HG03521 (cell line): ENCODE results near the gene TGFBR2.
A peak's percentile ranks its signal among the peaks of the same experiment; 100 is the strongest.
"Not testable (repeated sequence)": the region's sequence is repeated elsewhere in the genome, so short reads cannot be mapped to it uniquely, and the experiment has no call there.

Experiments used
- ATAC-seq: cut with Tn5 transposase; IDR thresholded peaks from one replicate; pipeline ENCODE4 v1.9.1; 2021; ENCODE audit warnings: mild to moderate bottlenecking, moderate library complexity; ENCODE audit not compliant: unreplicated experiment

The TGFBR2 gene

GRCh38 chr3:30654269-30654668 is 47.9 kb downstream of the TGFBR2 start:
- ATAC-seq: no peak

- peak; percentile 30 for ATAC-seq
Measured at GRCh38 chr3:30655187-30655812, 48.9 kb downstream of the TGFBR2 start.

GRCh38 chr3:30656624-30657141 is 50.3 kb downstream of the TGFBR2 start:
- ATAC-seq: no peak

GRCh38 chr3:30657914-30658313 is 51.5 kb downstream of the TGFBR2 start:
- peak; percentile 34 for ATAC-seq

GRCh38 chr3:30658328-30659052 is 52.1 kb downstream of the TGFBR2 start:
- peak; percentile 83 for ATAC-seq

GRCh38 chr3:30659270-30660130 is 53.1 kb downstream of the TGFBR2 start:
- ATAC-seq: no peak

GRCh38 chr3:30660136-30660535 is 53.7 kb downstream of the TGFBR2 start:
- no peak for ATAC-seq

- ATAC-seq: no peak
Measured at GRCh38 chr3:30660656-30661055, 54.3 kb downstream of the TGFBR2 start.

- ATAC-seq: no peak
Measured at GRCh38 chr3:30661098-30661873, 54.9 kb downstream of the TGFBR2 start.

GRCh38 chr3:30662836-30663235 is 56.4 kb downstream of the TGFBR2 start:
- ATAC-seq: no peak

- no peak for ATAC-seq
Measured at GRCh38 chr3:30663533-30664241, 57.3 kb downstream of the TGFBR2 start.

GRCh38 chr3:30664459-30664858 is 58.1 kb downstream of the TGFBR2 start:
- no peak for ATAC-seq

GRCh38 chr3:30664884-30665283 is 58.5 kb downstream of the TGFBR2 start:
- ATAC-seq: no peak

- no peak for ATAC-seq
Measured at GRCh38 chr3:30665539-30665938, 59.1 kb downstream of the TGFBR2 start.

GRCh38 chr3:30666572-30667279 is 60.3 kb downstream of the TGFBR2 start:
- no peak for ATAC-seq

GRCh38 chr3:30667280-30667651 is 60.9 kb downstream of the TGFBR2 start:
- ATAC-seq: no peak

- no peak for ATAC-seq
Measured at GRCh38 chr3:30668051-30668609, 61.7 kb downstream of the TGFBR2 start.

- ATAC-seq: not testable (repeated sequence)
Measured at GRCh38 chr3:30669360-30669934, 63.0 kb downstream of the TGFBR2 start.

- no peak for ATAC-seq
Measured at GRCh38 chr3:30670292-30670691, 63.9 kb downstream of the TGFBR2 start.
